ENCODE measurements around the gene TMED10. TPM values are rescaled to one million over a fixed set of nuclear protein-coding genes. Genes with fewer than 3 reads are reported as not detected.

TMED10 gene
- total RNA-seq, 1 experiment from 2014 or later: 255 TPM

- Histone ChIP-seq H3K4me1 (no peaks in the 10 kb centered on the region), H3K27me3 (replicated peaks; ENCODE audit: control insufficient read depth, insufficient read depth, low read length) (no peaks in the 10 kb centered on the region), H3K9me3 (no peaks in the 10 kb centered on the region), H3K36me3 (ENCODE audit: control insufficient read depth, insufficient read depth, low read length) (peaks cover 1% of the 10 kb centered on the region), H3K4me3 (ENCODE audit: low read depth, low read length) (no peak overlapping the region)
- no peaks in the 10 kb centered on the region for H3K4me1 Mint-ChIP-seq (ENCODE audit: low read depth, unreplicated experiment)
- BruUV-seq (replicated peaks): no TSS peak
- no peak overlapping the region for H3K27ac Mint-ChIP-seq (ENCODE audit: unreplicated experiment)
- H3K4me3 Mint-ChIP-seq (ENCODE audit: unreplicated experiment): no peak overlapping the region
- intact Hi-C loops (cut with micrococcal nuclease; ENCODE audit: unreplicated experiment): no loop called here
- H3K9me3 Mint-ChIP-seq (ENCODE audit: unreplicated experiment): no peaks in the 10 kb centered on the region
- POLR2A ChIA-PET: interaction anchor here (0.6 kb wide), 1 partner anchor 99 kb away, joined by 7 read pairs; no protein-coding TSS in a partner anchor
- CTCF ChIA-PET: no interaction called here
- DNase-seq: no peak
- no peaks in the 10 kb centered on the region for H3K27me3 Mint-ChIP-seq (ENCODE audit: insufficient read depth, unreplicated experiment)
- TF ChIP-seq, protein P1, sequence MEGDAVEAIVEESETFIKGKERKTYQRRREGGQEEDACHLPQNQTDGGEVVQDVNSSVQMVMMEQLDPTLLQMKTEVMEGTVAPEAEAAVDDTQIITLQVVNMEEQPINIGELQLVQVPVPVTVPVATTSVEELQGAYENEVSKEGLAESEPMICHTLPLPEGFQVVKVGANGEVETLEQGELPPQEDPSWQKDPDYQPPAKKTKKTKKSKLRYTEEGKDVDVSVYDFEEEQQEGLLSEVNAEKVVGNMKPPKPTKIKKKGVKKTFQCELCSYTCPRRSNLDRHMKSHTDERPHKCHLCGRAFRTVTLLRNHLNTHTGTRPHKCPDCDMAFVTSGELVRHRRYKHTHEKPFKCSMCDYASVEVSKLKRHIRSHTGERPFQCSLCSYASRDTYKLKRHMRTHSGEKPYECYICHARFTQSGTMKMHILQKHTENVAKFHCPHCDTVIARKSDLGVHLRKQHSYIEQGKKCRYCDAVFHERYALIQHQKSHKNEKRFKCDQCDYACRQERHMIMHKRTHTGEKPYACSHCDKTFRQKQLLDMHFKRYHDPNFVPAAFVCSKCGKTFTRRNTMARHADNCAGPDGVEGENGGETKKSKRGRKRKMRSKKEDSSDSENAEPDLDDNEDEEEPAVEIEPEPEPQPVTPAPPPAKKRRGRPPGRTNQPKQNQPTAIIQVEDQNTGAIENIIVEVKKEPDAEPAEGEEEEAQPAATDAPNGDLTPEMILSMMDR (IDR thresholded peaks at IDR 0.05; ENCODE audit: insufficient read depth in 1 of 2, low read depth in 1 of 2, low read length in 1 of 2, severe bottlenecking in 1 of 2, unreplicated experiment in 1 of 2): no peak
- peaks cover 25% of the 10 kb centered on the region for H3K36me3 Mint-ChIP-seq (ENCODE audit: insufficient read depth, unreplicated experiment)
These were observed 81.5 kb downstream of the TMED10 start for GRCh38 chr14:75094896-75095295.

DNA sequence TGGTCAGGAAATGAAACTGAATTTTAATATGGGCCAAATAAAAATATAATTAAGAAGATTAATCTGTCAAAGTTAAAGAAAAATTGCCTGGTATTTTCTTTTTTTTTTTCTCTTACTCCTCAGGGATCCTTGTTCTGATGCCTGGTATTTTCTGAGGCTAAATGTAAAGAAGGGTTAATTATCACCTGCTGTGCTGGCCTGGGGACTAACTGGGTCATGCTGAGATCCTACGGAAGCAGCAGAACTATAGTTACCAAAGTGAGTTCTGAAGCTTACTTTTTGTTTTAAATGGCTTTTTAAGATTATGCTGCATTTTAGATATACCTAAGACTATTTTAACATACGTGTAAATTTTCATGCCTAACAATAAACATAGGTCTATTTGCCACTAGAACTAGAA is 83.7 kb downstream of the TMED10 start:
- POLR2A ChIA-PET: no interaction called here
- Mint-ChIP-seq H3K4me1 (ENCODE audit: low read depth, unreplicated experiment) (no peaks in the 10 kb centered on the region), H3K27me3 (ENCODE audit: insufficient read depth, unreplicated experiment) (no peaks in the 10 kb centered on the region), H3K9me3 (ENCODE audit: unreplicated experiment) (no peaks in the 10 kb centered on the region), H3K27ac (ENCODE audit: unreplicated experiment) (no peak overlapping the region), H3K4me3 (ENCODE audit: unreplicated experiment) (no peak overlapping the region), H3K36me3 (ENCODE audit: insufficient read depth, unreplicated experiment) (peaks cover 24% of the 10 kb centered on the region)
- H3K9me3 ChIP-seq: no peaks in the 10 kb centered on the region
- no TSS peak for BruUV-seq (replicated peaks)
- H3K4me1 ChIP-seq: no peaks in the 10 kb centered on the region
- CTCF ChIA-PET: no interaction called here
- H3K27me3 ChIP-seq (replicated peaks; ENCODE audit: control insufficient read depth, insufficient read depth, low read length): no peaks in the 10 kb centered on the region
- intact Hi-C loops (cut with micrococcal nuclease; ENCODE audit: unreplicated experiment): no loop called here
- TF ChIP-seq, protein P1 (IDR thresholded peaks at IDR 0.05; ENCODE audit: insufficient read depth in 1 of 2, low read depth in 1 of 2, low read length in 1 of 2, severe bottlenecking in 1 of 2, unreplicated experiment in 1 of 2): no peak
- peaks cover 2% of the 10 kb centered on the region; the same call in 1 of the 2 replicates for H3K36me3 ChIP-seq (ENCODE audit: control insufficient read depth, insufficient read depth, low read length)
- no peak for DNase-seq
- no peak overlapping the region for H3K4me3 ChIP-seq (ENCODE audit: low read depth, low read length)

DNA sequence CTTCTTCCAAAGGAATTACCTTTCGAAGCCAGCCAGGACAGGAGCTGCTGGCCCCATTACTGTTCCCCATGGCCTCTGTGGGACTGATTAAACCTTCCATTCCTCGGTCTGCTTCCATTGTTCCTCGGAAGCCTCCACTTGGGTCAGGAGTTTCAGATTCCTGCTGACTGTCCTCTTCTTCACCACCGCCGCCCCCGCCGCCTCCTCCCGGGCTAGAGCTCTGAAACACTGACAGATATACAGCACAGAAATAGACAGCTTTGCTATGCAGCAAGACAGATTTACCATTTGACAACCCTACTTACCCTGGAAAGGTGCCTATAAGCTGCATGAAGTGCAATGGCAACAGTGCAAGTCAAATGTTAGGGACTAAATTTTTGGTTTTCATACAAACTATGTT is 85.2 kb downstream of the TMED10 start:
- no peak for DNase-seq
- Histone ChIP-seq H3K27me3 (replicated peaks; ENCODE audit: control insufficient read depth, insufficient read depth, low read length) (no peaks in the 10 kb centered on the region), H3K4me3 (ENCODE audit: low read depth, low read length) (no peak overlapping the region), H3K36me3 (ENCODE audit: control insufficient read depth, insufficient read depth, low read length) (peaks cover 4% of the 10 kb centered on the region; the same call in 1 of the 2 replicates), H3K9me3 (no peaks in the 10 kb centered on the region), H3K4me1 (no peaks in the 10 kb centered on the region)
- Mint-ChIP-seq H3K36me3 (ENCODE audit: insufficient read depth, unreplicated experiment) (peaks cover 33% of the 10 kb centered on the region), H3K4me1 (ENCODE audit: low read depth, unreplicated experiment) (no peaks in the 10 kb centered on the region), H3K27me3 (ENCODE audit: insufficient read depth, unreplicated experiment) (no peaks in the 10 kb centered on the region), H3K27ac (ENCODE audit: unreplicated experiment) (no peak overlapping the region), H3K4me3 (ENCODE audit: unreplicated experiment) (no peak overlapping the region), H3K9me3 (ENCODE audit: unreplicated experiment) (no peaks in the 10 kb centered on the region)
- TF ChIP-seq, protein P1 (IDR thresholded peaks at IDR 0.05; ENCODE audit: insufficient read depth in 1 of 2, low read depth in 1 of 2, low read length in 1 of 2, severe bottlenecking in 1 of 2, unreplicated experiment in 1 of 2): no peak
- ChIA-PET CTCF (interaction anchor here (1.0 kb wide), 1 partner anchor 69 kb away, joined by 3 read pairs; no protein-coding TSS in a partner anchor), POLR2A (no interaction called here)
- BruUV-seq (replicated peaks): no TSS peak
- intact Hi-C loops (cut with micrococcal nuclease; ENCODE audit: unreplicated experiment): no loop called here
